SK-N-SH treated with all-trans-retinoic acid at 6 μM for 48 hours (cell line): ENCODE results near the gene ADI1.

ENCODE experiments used
- ATAC-seq: fragments of 200-7000 bp; cut with Tn5 transposase; 3 replicates; pipeline ENCODE4 v1.9.1; 2020; ENCODE audit warnings: mild to moderate bottlenecking, moderate library complexity
- ARNTL ChIP-seq: fragments of 450-650 bp; formaldehyde crosslinking; IDR thresholded peaks from 2 replicates; pipeline ENCODE4 v1.5.0; 2020; ENCODE audit warnings: low read depth, mild to moderate bottlenecking, moderate library complexity, borderline replicate concordance
- BACH2 ChIP-seq: fragments of 250-450 bp; sonication (Bioruptor Pico); IDR thresholded peaks from 2 replicates; pipeline ENCODE4 v1.9.0; 2021; ENCODE audit warnings: mild to moderate bottlenecking, borderline replicate concordance
- CSDC2 ChIP-seq: fragments of 250-450 bp; sonication (Bioruptor Pico); IDR thresholded peaks from 2 replicates; pipeline ENCODE4 v1.5.0; 2020; ENCODE audit warnings: mild to moderate bottlenecking, moderate library complexity
- CSRNP3 ChIP-seq: fragments of 250-450 bp; sonication (Bioruptor Pico); IDR thresholded peaks from 2 replicates; pipeline ENCODE4 v1.5.1; 2021; ENCODE audit warnings: mild to moderate bottlenecking, moderate library complexity
- ESRRG ChIP-seq: fragments of 250-450 bp; sonication (Bioruptor Pico); IDR thresholded peaks from 2 replicates; pipeline ENCODE4 v1.6.1; 2021; ENCODE audit warnings: mild to moderate bottlenecking
- ISL1 ChIP-seq: fragments of 250-450 bp; sonication (Bioruptor Pico); IDR thresholded peaks from 2 replicates; pipeline ENCODE4 v2.1.2; 2022; ENCODE audit warnings: mild to moderate bottlenecking, moderate library complexity
- PATZ1 ChIP-seq: fragments of 250-450 bp; sonication (Bioruptor Pico); IDR thresholded peaks from 2 replicates; pipeline ENCODE4 v1.8.0; 2020; ENCODE audit warnings: mild to moderate bottlenecking, moderate library complexity, borderline replicate concordance
- PPARA ChIP-seq: fragments of 250-450 bp; sonication (Bioruptor Pico); IDR thresholded peaks from 2 replicates; pipeline ENCODE4 v1.5.0; 2020; ENCODE audit warnings: mild to moderate bottlenecking, borderline replicate concordance
- RARB ChIP-seq: fragments of 250-450 bp; sonication (Bioruptor Pico); IDR thresholded peaks from 2 replicates; pipeline ENCODE4 v1.8.0; 2021; ENCODE audit warnings: mild to moderate bottlenecking, moderate library complexity
- SNAI2 ChIP-seq: fragments of 250-450 bp; sonication (Bioruptor Pico); IDR thresholded peaks from 2 replicates; pipeline ENCODE4 v1.5.0; 2020; ENCODE audit warnings: mild to moderate bottlenecking, moderate library complexity
- TOX ChIP-seq: fragments of 250-450 bp; sonication (Bioruptor Pico); IDR thresholded peaks from 2 replicates; pipeline ENCODE4 v1.8.0; 2021; ENCODE audit warnings: mild to moderate bottlenecking, moderate library complexity, borderline replicate concordance
- TSHZ2 ChIP-seq: fragments of 250-450 bp; sonication (Bioruptor Pico); IDR thresholded peaks from 2 replicates; pipeline ENCODE4 v1.5.0; 2020; ENCODE audit warnings: mild to moderate bottlenecking, moderate library complexity
- ZC3H10 ChIP-seq: fragments of 250-450 bp; sonication (Bioruptor Pico); IDR thresholded peaks from 2 replicates; pipeline ENCODE4 v1.5.1; 2021; ENCODE audit warnings: mild to moderate bottlenecking, moderate library complexity
- ZFP30 ChIP-seq: fragments of 450-650 bp; formaldehyde crosslinking; IDR thresholded peaks from 2 replicates; pipeline ENCODE4 v1.5.0; 2022; ENCODE audit warnings: mild to moderate bottlenecking, moderate library complexity
- ZNF565 ChIP-seq: fragments of 450-650 bp; formaldehyde crosslinking; conservative IDR thresholded peaks from 2 replicates; pipeline ENCODE4 v1.5.0; 2020; ENCODE audit warnings: low read depth, mild to moderate bottlenecking, moderate library complexity
- ZNF8 ChIP-seq: fragments of 450-650 bp; formaldehyde crosslinking; IDR thresholded peaks from 2 replicates; pipeline ENCODE4 v1.5.0; 2020; ENCODE audit warnings: mild to moderate bottlenecking, moderate library complexity
- TF ChIP-seq, protein P1 (sequence below): fragments of 250-450 bp; sonication (Bioruptor Pico); IDR thresholded peaks from 2 replicates; pipeline ENCODE4 v1.8.0; 2021; ENCODE audit warnings: low read depth, mild to moderate bottlenecking, moderate library complexity, borderline replicate concordance

ADI1 gene

GRCh38 chr2:3461801-3462492 is 57.4 kb downstream of the ADI1 start:
- TF ChIP-seq, protein P1, sequence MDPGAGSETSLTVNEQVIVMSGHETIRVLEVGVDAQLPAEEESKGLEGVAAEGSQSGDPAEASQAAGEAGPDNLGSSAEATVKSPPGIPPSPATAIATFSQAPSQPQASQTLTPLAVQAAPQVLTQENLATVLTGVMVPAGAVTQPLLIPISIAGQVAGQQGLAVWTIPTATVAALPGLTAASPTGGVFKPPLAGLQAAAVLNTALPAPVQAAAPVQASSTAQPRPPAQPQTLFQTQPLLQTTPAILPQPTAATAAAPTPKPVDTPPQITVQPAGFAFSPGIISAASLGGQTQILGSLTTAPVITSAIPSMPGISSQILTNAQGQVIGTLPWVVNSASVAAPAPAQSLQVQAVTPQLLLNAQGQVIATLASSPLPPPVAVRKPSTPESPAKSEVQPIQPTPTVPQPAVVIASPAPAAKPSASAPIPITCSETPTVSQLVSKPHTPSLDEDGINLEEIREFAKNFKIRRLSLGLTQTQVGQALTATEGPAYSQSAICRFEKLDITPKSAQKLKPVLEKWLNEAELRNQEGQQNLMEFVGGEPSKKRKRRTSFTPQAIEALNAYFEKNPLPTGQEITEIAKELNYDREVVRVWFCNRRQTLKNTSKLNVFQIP (CRISPR knock-in tag), result no peak
- TF ChIP-seq ZNF8 (CRISPR knock-in tag) (no peak), ARNTL (CRISPR knock-in tag) (no peak), PPARA (no peak), ZNF565 (CRISPR knock-in tag) (no peak), ZC3H10 (no peak), ZFP30 (CRISPR knock-in tag) (no peak), BACH2 (no peak), CSRNP3 (no peak), CSDC2 (no peak), TSHZ2 (CRISPR knock-in tag) (no peak), SNAI2 (CRISPR knock-in tag) (no peak), TOX (CRISPR knock-in tag) (no peak), RARB (CRISPR knock-in tag) (no peak), PATZ1 (no peak)
- ATAC-seq, result peak; percentile 16; the same call in 2 of the 3 replicates

GRCh38 chr2:3460831-3461800 is 58.2 kb downstream of the ADI1 start:
- TF ChIP-seq PATZ1 (no peak), ISL1 (CRISPR knock-in tag) (no peak), ZNF565 (CRISPR knock-in tag) (no peak), TSHZ2 (CRISPR knock-in tag) (no peak), ESRRG (CRISPR knock-in tag) (no peak)
- ATAC-seq, result no peak
